T47D (cell line): Measurements from ENCODE around the gene ASAP3.

Experiments used
- DNase-seq, 2 experiments: peaks; one replicate each; pipeline versions ENCODE4 v3.0.0 to v3.0.0-alpha.2; 2011 to 2012; ENCODE audit warnings: low read depth in 1 of 2, low spot score in 1 of 2
- JUND ChIP-seq: IDR thresholded peaks from 2 replicates; pipeline ENCODE4 v1.6.1; 2012; ENCODE audit warnings: low read depth
- in situ Hi-C: cut with HindIII; loops from 2 replicates; pipeline ENCODE4 v1.10.0; 2016; ENCODE audit warnings: low sequenced_read_pairs, low pct_unique_long_range_greater_than_20kb

The ASAP3 gene

GRCh38 chr1:23469372-23469982 lies 14.5 kb downstream of the ASAP3 start:
- in situ Hi-C loops, result no loop called here
- no peak for TF ChIP-seq JUND
- no peak for DNase-seq

- in situ Hi-C loops, result no loop called here
- no peak for TF ChIP-seq JUND
- DNase-seq, result no peak
These were observed 17.5 kb downstream of the ASAP3 start for GRCh38 chr1:23466423-23466989.

GRCh38 chr1:23463286-23463685 lies 20.7 kb downstream of the ASAP3 start:
- in situ Hi-C loops, result no loop called here
- TF ChIP-seq JUND, result no peak
- DNase-seq, result no peak

GRCh38 chr1:23462766-23463165 lies 21.2 kb downstream of the ASAP3 start:
- DNase-seq, result no peak
- no peak for TF ChIP-seq JUND
- in situ Hi-C loops, result no loop called here

- in situ Hi-C loops, result no loop called here
- no peak for TF ChIP-seq JUND
- no peak for DNase-seq
These were observed 22.9 kb downstream of the ASAP3 start for GRCh38 chr1:23461050-23461449.

- TF ChIP-seq JUND, result no peak
- in situ Hi-C loops, result no loop called here
- no peak for DNase-seq
These were observed 23.5 kb downstream of the ASAP3 start for GRCh38 chr1:23460519-23460918.

GRCh38 chr1:23459338-23459757 lies 24.6 kb downstream of the ASAP3 start:
- in situ Hi-C loops, result no loop called here
- TF ChIP-seq JUND, result no peak
- DNase-seq, result peak in 1 of 2 experiments; percentile 29

DNA sequence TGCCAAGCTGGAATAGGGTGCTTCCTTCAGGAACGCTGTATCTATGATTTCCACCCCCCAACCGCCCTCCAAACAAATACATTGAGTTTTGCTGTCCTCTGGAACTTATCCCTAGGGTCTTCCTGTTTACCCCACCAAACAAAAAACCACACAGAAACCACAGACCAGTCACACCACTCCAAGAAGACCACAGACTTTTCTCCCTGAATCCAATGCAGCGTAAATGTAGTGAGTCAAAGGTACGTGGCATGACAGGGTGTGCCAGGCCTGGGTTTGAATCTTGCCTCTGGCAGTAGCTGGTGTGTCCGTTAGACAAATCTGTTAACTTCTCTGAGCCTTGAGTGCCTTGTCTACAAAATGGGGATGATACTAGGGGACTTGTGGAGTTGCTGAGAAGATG lies 27.8 kb downstream of the ASAP3 start:
- TF ChIP-seq JUND, result no peak
- in situ Hi-C loops, result no loop called here
- no peak for DNase-seq

- no peak for TF ChIP-seq JUND
- in situ Hi-C loops, result no loop called here
- DNase-seq, result no peak
These were observed 30.5 kb downstream of the ASAP3 start for GRCh38 chr1:23453455-23454000.

DNA sequence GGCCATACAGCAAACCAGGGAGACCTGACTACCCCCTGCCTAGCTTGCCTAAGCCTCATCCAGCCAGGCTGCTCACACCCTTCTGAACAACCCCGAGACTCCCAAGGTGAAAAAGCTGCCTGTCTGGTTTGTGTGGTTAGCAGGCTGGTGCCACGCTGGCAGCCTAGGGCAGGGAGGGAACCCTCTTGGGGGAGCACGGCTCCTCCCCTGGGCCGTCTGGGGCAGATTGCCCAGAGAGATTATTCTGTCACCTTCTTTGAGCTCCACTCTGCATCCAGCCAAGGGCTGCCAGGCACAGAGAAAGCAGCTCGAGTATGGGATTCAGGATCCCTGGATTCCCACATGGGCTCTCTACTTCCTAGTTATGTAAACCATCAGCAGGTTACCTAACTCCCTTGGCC lies 32.0 kb downstream of the ASAP3 start:
- peak; percentile 73; the same call in 1 of the 2 replicates for TF ChIP-seq JUND
- in situ Hi-C loops, result no loop called here
- peak; percentile 54 to 99 for DNase-seq

- TF ChIP-seq JUND, result no peak
- in situ Hi-C loops, result no loop called here
- DNase-seq, result peak in 1 of 2 experiments; percentile 45
These were observed 32.5 kb downstream of the ASAP3 start for GRCh38 chr1:23451441-23451840.

- in situ Hi-C loops, result no loop called here
- TF ChIP-seq JUND, result no peak
- no peak for DNase-seq
These were observed 33.1 kb downstream of the ASAP3 start for GRCh38 chr1:23450894-23451293.

DNA sequence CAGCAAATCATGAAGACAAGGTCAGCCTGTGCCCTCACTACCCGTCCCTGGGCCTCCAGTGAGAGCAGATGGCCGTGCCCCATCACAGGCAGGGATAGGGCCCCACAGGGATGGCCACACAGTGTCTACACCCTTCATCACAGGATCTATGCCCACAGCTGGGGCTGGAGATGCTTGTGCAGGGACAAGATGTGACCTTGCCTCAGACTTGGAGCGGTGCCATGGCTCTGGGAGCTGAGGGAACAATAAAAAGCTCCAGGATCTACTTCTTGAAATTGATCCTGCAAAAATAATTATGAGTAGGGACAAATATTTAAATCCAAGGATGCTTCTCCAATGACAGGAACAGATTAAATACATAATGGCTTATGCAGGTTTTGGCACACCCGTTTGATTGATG lies 34.0 kb downstream of the ASAP3 start:
- in situ Hi-C loops, result no loop called here
- peak in 1 of 2 experiments; percentile 23 for DNase-seq

More for the DNA sequence above, 34.0 kb downstream of the ASAP3 start:
- TF ChIP-seq JUND, result no peak
